Ectodermal cell (in vitro differentiated cells): ENCODE data around the gene ZNF662.

Experiments
- H3K27ac ChIP-seq: 2 replicates; pipeline ENCODE4 v1.7.0; 2013; ENCODE audit warnings: mild to moderate bottlenecking, low read depth, low read length; ENCODE audit not compliant: insufficient read depth, poor library complexity, severe bottlenecking
- H3K27me3 ChIP-seq: 2 replicates; pipeline ENCODE4 v1.7.0; 2013; ENCODE audit warnings: mild to moderate bottlenecking, low read length; ENCODE audit not compliant: insufficient read depth, control insufficient read depth, poor library complexity, severe bottlenecking
- H3K36me3 ChIP-seq: one replicate; pipeline ENCODE4 v1.7.0; 2013; ENCODE audit warnings: low read length; ENCODE audit not compliant: control insufficient read depth, insufficient read depth
- H3K4me1 ChIP-seq: one replicate; pipeline ENCODE4 v1.7.0; 2013; ENCODE audit warnings: low read length; ENCODE audit not compliant: control insufficient read depth, insufficient read depth
- H3K4me3 ChIP-seq: 2 replicates; pipeline ENCODE4 v1.7.0; 2013; ENCODE audit warnings: low read depth, low read length, control low read depth; ENCODE audit not compliant: insufficient read depth
- H3K9me3 ChIP-seq: 2 replicates; pipeline ENCODE4 v1.7.0; 2013; ENCODE audit warnings: mild to moderate bottlenecking, low read length, moderate library complexity; ENCODE audit not compliant: control insufficient read depth
- WGBS, 2 experiments: methylation state at CpG; one replicate each; pipeline ENCODE4 v1.1.7; 2013; ENCODE audit warnings: missing lambda C conversion rate in 2 of 2; 5-methylcytosine and 5-hydroxymethylcytosine counted together

The ZNF662 gene

DNA sequence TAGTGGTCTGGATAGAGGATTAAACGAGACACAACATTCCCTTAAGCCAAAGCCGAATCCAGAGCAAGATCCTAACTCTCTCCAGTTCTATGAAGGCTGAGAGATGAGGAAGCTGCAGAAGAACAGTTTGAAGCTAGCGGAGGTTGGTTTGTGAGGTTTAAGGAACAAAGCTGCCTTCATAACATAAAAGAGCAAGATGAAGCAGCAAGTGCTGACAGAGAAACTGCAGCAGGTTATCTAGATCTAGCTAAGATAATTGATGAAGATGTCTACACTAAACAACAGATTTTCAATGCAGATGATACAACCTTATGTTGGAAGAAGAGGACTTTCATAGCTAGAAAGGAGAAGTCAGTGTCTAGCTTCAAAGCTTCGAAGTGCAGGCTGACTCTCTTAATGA, 58.3 kb downstream of the ZNF662 start:
- H3K27me3 ChIP-seq: no peaks in the 10 kb centered on the region
- H3K27ac ChIP-seq: no peak overlapping the region
- no peak overlapping the region for H3K4me3 ChIP-seq
- no peaks in the 10 kb centered on the region for H3K9me3 ChIP-seq
- no peaks in the 10 kb centered on the region for H3K4me1 ChIP-seq
- no peaks in the 10 kb centered on the region for H3K36me3 ChIP-seq
- WGBS, 2 experiments: 94 to 95% methylated on average over 4 of the region's 4 CpGs
